GM23338 (cell line): Measurements from ENCODE around the gene CTU2. TPM values are rescaled to one million over a fixed set of nuclear protein-coding genes. Genes with fewer than 3 reads are reported as not detected.

Source experiments
- ATAC-seq: fragments of 200-7000 bp; cut with Tn5 transposase; 3 replicates; pipeline ENCODE4 v1.9.1; 2020
- DNase-seq: peaks from one replicate; pipeline ENCODE4 v3.0.0-alpha.2; 2015; ENCODE audit warnings: low spot score
- H2AFZ ChIP-seq: fragments of 200-600 bp; sonication (generic); 2 replicates; pipeline ENCODE4 v1.8.0; 2016; ENCODE audit warnings: antibody characterized with exemption, mild to moderate bottlenecking, moderate library complexity
- H3F3A ChIP-seq: fragments of 200-600 bp; sonication (generic); replicated peaks from 2 replicates; pipeline ENCODE4 v1.8.0; 2017; ENCODE audit warnings: antibody characterized with exemption, mixed run types, low read depth
- H3K27ac ChIP-seq: fragments of 200-600 bp; sonication (generic); 2 replicates; pipeline ENCODE4 v1.6.1; 2016; ENCODE audit warnings: low read depth
- H3K27me3 ChIP-seq: fragments of 200-600 bp; sonication (generic); 2 replicates; pipeline ENCODE4 v1.8.0; 2016; ENCODE audit warnings: mild to moderate bottlenecking, mixed run types, moderate library complexity; ENCODE audit not compliant: insufficient read depth
- H3K36me3 ChIP-seq: fragments of 200-600 bp; sonication (generic); 2 replicates; pipeline ENCODE4 v1.8.0; 2016; ENCODE audit warnings: mild to moderate bottlenecking; ENCODE audit not compliant: insufficient read depth
- H3K4me1 ChIP-seq: fragments of 200-600 bp; sonication (generic); 2 replicates; pipeline ENCODE4 v1.8.0; 2016; ENCODE audit warnings: mild to moderate bottlenecking, moderate library complexity; ENCODE audit not compliant: insufficient read depth
- H3K4me2 ChIP-seq: fragments of 200-600 bp; sonication (generic); 2 replicates; pipeline ENCODE4 v1.7.1; 2017; ENCODE audit warnings: mixed run types
- H3K4me3 ChIP-seq: fragments of 200-600 bp; sonication (generic); 2 replicates; pipeline ENCODE4 v1.6.1; 2016; ENCODE audit warnings: mixed run types
- H3K79me2 ChIP-seq: fragments of 200-600 bp; sonication (generic); replicated peaks from 2 replicates; pipeline ENCODE4 v1.8.0; 2017; ENCODE audit warnings: mild to moderate bottlenecking; ENCODE audit not compliant: insufficient read depth
- H3K9me2 ChIP-seq: fragments of 200-600 bp; sonication (generic); 2 replicates; pipeline ENCODE4 v1.8.0; 2017; ENCODE audit not compliant: insufficient read depth
- H4K20me1 ChIP-seq: fragments of 200-600 bp; sonication (generic); replicated peaks from 2 replicates; pipeline ENCODE4 v1.8.0; 2017; ENCODE audit warnings: mild to moderate bottlenecking; ENCODE audit not compliant: insufficient read depth
- H3K27ac Mint-ChIP-seq: 2 replicates; pipeline ENCODE4 v1.8.0; 2020; ENCODE audit warnings: inconsistent platforms, mild to moderate bottlenecking, moderate library complexity, mixed read lengths
- H3K27me3 Mint-ChIP-seq: 3 replicates; pipeline ENCODE4 v1.8.0; 2022; ENCODE audit warnings: low read depth, mild to moderate bottlenecking, moderate library complexity, mixed read lengths, inconsistent platforms; ENCODE audit not compliant: insufficient read depth, poor library complexity
- H3K36me3 Mint-ChIP-seq: 3 replicates; pipeline ENCODE4 v1.8.0; 2021; ENCODE audit warnings: low read depth, mild to moderate bottlenecking, inconsistent platforms, moderate library complexity, mixed read lengths
- H3K4me1 Mint-ChIP-seq: 3 replicates; pipeline ENCODE4 v1.8.0; 2020; ENCODE audit warnings: mild to moderate bottlenecking, inconsistent platforms, mixed read lengths
- H3K4me3 Mint-ChIP-seq: 3 replicates; pipeline ENCODE4 v1.8.0; 2021; ENCODE audit warnings: moderate library complexity, mild to moderate bottlenecking, inconsistent platforms, mixed read lengths
- H3K9me3 Mint-ChIP-seq: 3 replicates; pipeline ENCODE4 v1.8.0; 2020; ENCODE audit warnings: moderate library complexity, mild to moderate bottlenecking, inconsistent platforms, mixed read lengths
- CREB1 ChIP-seq: fragments of 250-450 bp; sonication (Bioruptor Pico); IDR thresholded peaks from 2 replicates; pipeline ENCODE4 v1.5.0; 2020; ENCODE audit warnings: low read depth, mild to moderate bottlenecking, moderate library complexity
- CTCF ChIP-seq, 2 experiments: fragments of 200-600 bp in 1 of 2; sonication (generic) in 1 of 2; conservative IDR thresholded peaks; 2 replicates each; pipeline versions ENCODE4 v1.5.1 to v1.6.1; 2016 to 2017; ENCODE audit warnings: antibody characterized with exemption in 2 of 2, low read depth in 2 of 2, mild to moderate bottlenecking in 2 of 2, moderate library complexity in 1 of 2
- ETS1 ChIP-seq: IDR thresholded peaks from 2 replicates; pipeline ENCODE4 v1.6.1; 2016; ENCODE audit warnings: antibody characterized with exemption
- EZH2 ChIP-seq: fragments of 200-600 bp; sonication (generic); IDR thresholded peaks from one replicate; pipeline ENCODE4 v1.8.0; 2017; ENCODE audit warnings: antibody characterized with exemption, mild to moderate bottlenecking, low read depth; ENCODE audit not compliant: unreplicated experiment
- EZH2phosphoT487 ChIP-seq: fragments of 200-600 bp; sonication (generic); IDR thresholded peaks from one replicate; pipeline ENCODE4 v1.8.1; 2018; ENCODE audit warnings: antibody characterized with exemption; ENCODE audit not compliant: unreplicated experiment
- JUNB ChIP-seq: IDR thresholded peaks from one replicate; pipeline ENCODE4 v1.6.1; 2016; ENCODE audit warnings: antibody characterized with exemption; ENCODE audit not compliant: unreplicated experiment
- NANOG ChIP-seq: IDR thresholded peaks from 2 replicates; pipeline ENCODE4 v1.6.1; 2016; ENCODE audit warnings: antibody characterized with exemption, borderline replicate concordance
- POLR2AphosphoS5 ChIP-seq: IDR thresholded peaks from 2 replicates; pipeline ENCODE4 v1.6.1; 2016; ENCODE audit warnings: antibody characterized with exemption, low read depth
- REST ChIP-seq: IDR thresholded peaks from one replicate; pipeline ENCODE4 v1.6.1; 2018; ENCODE audit warnings: antibody characterized with exemption; ENCODE audit not compliant: unreplicated experiment
- STAT1 ChIP-seq: IDR thresholded peaks from one replicate; pipeline ENCODE4 v1.6.1; 2016; ENCODE audit warnings: antibody characterized with exemption; ENCODE audit not compliant: unreplicated experiment
- ZNF114 ChIP-seq: fragments of 250-450 bp; sonication (Bioruptor Pico); IDR thresholded peaks from 2 replicates; pipeline ENCODE4 v1.5.0; 2020; ENCODE audit warnings: mild to moderate bottlenecking, moderate library complexity
- ZNF331 ChIP-seq: fragments of 250-450 bp; sonication (Bioruptor Pico); IDR thresholded peaks from 2 replicates; pipeline ENCODE4 v1.5.0; 2020; ENCODE audit warnings: low read depth, mild to moderate bottlenecking, moderate library complexity
- ZNF462 ChIP-seq: fragments of 250-450 bp; sonication (Bioruptor Pico); IDR thresholded peaks from 2 replicates; pipeline ENCODE4 v1.5.0; 2020; ENCODE audit warnings: mild to moderate bottlenecking, moderate library complexity
- polyA plus RNA-seq: library from polyadenylated mRNA; unstranded; fragments of >200 nt; fragmentation: Nextera tagmentation; extraction: Ambion mirVana; gene quantifications from 2 replicates; pipeline ENCODE4 v1.2.1, GENCODE V29; 2016
- total RNA-seq: library from RNA; depleted of rRNA; stranded (reverse); fragments of >200 nt; shearing (Covaris generic); gene quantifications from 2 replicates; pipeline ENCODE4 v1.2.3, GENCODE V29; 2014

The CTU2 gene
- total and polyA plus RNA-seq, 2 experiments from 2014 or later, result 22.3 to 25.7 TPM

- Mint-ChIP-seq H3K36me3 (peaks cover 3% of the 10 kb centered on the region; the same call in 1 of the 3 replicates), H3K4me1 (peaks cover 31% of the 10 kb centered on the region), H3K27ac (no peak overlapping the region), H3K27me3 (peaks cover 23% of the 10 kb centered on the region), H3K4me3 (no peak overlapping the region; the same call in 2 of the 3 replicates), H3K9me3 (no peaks in the 10 kb centered on the region)
- TF ChIP-seq ZNF462 (CRISPR knock-in tag) (no peak), POLR2AphosphoS5 (no peak), ZNF331 (CRISPR knock-in tag) (no peak), EZH2phosphoT487 (no peak), CTCF (conservative IDR thresholded peaks at IDR 0.05; ENCODE audit: low read depth in 2 of 2) (no peak; a peak in 1 of 4 replicates), ZNF114 (CRISPR knock-in tag) (no peak), EZH2 (no peak), STAT1 (no peak), NANOG (no peak), JUNB (no peak), REST (no peak), ETS1 (no peak), CREB1 (no peak)
- Histone ChIP-seq H2AFZ (no peak overlapping the region), H3K27me3 (no peaks in the 10 kb centered on the region), H3K36me3 (no peaks in the 10 kb centered on the region), H3K4me1 (peaks cover 5% of the 10 kb centered on the region; the same call in 1 of the 2 replicates), H3K9me2 (no peaks in the 10 kb centered on the region), H3K4me2 (no peak overlapping the region), H3F3A (peaks cover 16% of the 10 kb centered on the region; the same call in 1 of the 2 replicates), H3K79me2 (no peaks in the 10 kb centered on the region; the same call in 1 of the 2 replicates), H3K27ac (no peak overlapping the region), H3K4me3 (no peak overlapping the region), H4K20me1 (no peaks in the 10 kb centered on the region)
- ATAC-seq (no peak), DNase-seq (no peak)
Observed at GRCh38 chr16:88755745-88756443, 49.6 kb downstream of the CTU2 start.
